HEK293T (cell line): ENCODE data around the gene PITPNM2.

Experiments used
- CTCF ChIA-PET: fragments of 350-600 bp; formaldehyde crosslinking; extraction: SDS; loops from one replicate; lab custom pipeline; 2021; ENCODE audit warnings: antibody characterized with exemption, inconsistent platforms; lab: Yijun Ruan, JAX
- POLR2A ChIA-PET: fragments of 350-600 bp; formaldehyde crosslinking; extraction: SDS; loops from one replicate; lab custom pipeline; 2020; ENCODE audit warnings: antibody characterized with exemption, inconsistent platforms; lab: Yijun Ruan, JAX
- DNase-seq: peaks from one replicate; pipeline ENCODE4 v3.0.0; 2012; ENCODE audit warnings: mixed read lengths; ENCODE audit errors: extremely low spot score
- ARNT ChIP-seq: fragments of 450-650 bp; IDR thresholded peaks from 2 replicates; pipeline ENCODE4 v1.6.1; 2017; ENCODE audit warnings: mild to moderate bottlenecking
- BHLHE40 ChIP-seq: fragments of 450-650 bp; IDR thresholded peaks from 2 replicates; pipeline ENCODE4 v1.6.1; 2016; ENCODE audit warnings: mild to moderate bottlenecking, moderate library complexity, borderline replicate concordance
- CTBP1 ChIP-seq: fragments of 450-650 bp; IDR thresholded peaks from 2 replicates; pipeline ENCODE4 v1.6.1; 2016; ENCODE audit warnings: borderline replicate concordance
- ELF4 ChIP-seq: fragments of 450-650 bp; IDR thresholded peaks from 2 replicates; pipeline ENCODE4 v1.6.1; 2017; ENCODE audit warnings: antibody characterized with exemption
- FOXA1 ChIP-seq: fragments of 450-650 bp; IDR thresholded peaks from 2 replicates; pipeline ENCODE4 v1.6.1; 2016; ENCODE audit warnings: mild to moderate bottlenecking
- FOXK2 ChIP-seq: fragments of 450-650 bp; IDR thresholded peaks from 2 replicates; pipeline ENCODE4 v1.6.1; 2016; ENCODE audit warnings: mild to moderate bottlenecking
- FOXM1 ChIP-seq: fragments of 450-650 bp; IDR thresholded peaks from 2 replicates; pipeline ENCODE4 v1.6.1; 2017; ENCODE audit warnings: mild to moderate bottlenecking, borderline replicate concordance
- HDGF ChIP-seq: fragments of 450-650 bp; IDR thresholded peaks from 2 replicates; pipeline ENCODE4 v1.6.1; 2017; ENCODE audit warnings: antibody characterized with exemption, borderline replicate concordance
- L3MBTL2 ChIP-seq: fragments of 450-650 bp; conservative IDR thresholded peaks from 2 replicates; pipeline ENCODE4 v1.6.1; 2016; ENCODE audit warnings: mild to moderate bottlenecking
- LEF1 ChIP-seq: fragments of 450-650 bp; IDR thresholded peaks from 2 replicates; pipeline ENCODE4 v1.6.1; 2017; ENCODE audit warnings: mild to moderate bottlenecking, borderline replicate concordance
- NFRKB ChIP-seq: fragments of 450-650 bp; IDR thresholded peaks from 2 replicates; pipeline ENCODE4 v1.6.1; 2016; ENCODE audit warnings: mild to moderate bottlenecking, moderate library complexity
- SP1 ChIP-seq: fragments of 450-650 bp; IDR thresholded peaks from 2 replicates; pipeline ENCODE4 v1.6.1; 2017
- SUZ12 ChIP-seq: fragments of 450-650 bp; IDR thresholded peaks from 2 replicates; pipeline ENCODE4 v1.6.1; 2016; ENCODE audit warnings: mild to moderate bottlenecking
- TARDBP ChIP-seq: fragments of 450-650 bp; IDR thresholded peaks from 2 replicates; pipeline ENCODE4 v1.6.1; 2016
- ZNF384 ChIP-seq: fragments of 450-650 bp; IDR thresholded peaks from 2 replicates; pipeline ENCODE4 v1.6.1; 2016
- TF ChIP-seq, protein P1 (sequence below): fragments of 450-650 bp; IDR thresholded peaks from 2 replicates; pipeline ENCODE4 v1.6.1; 2016

Gene PITPNM2

GRCh38 chr12:123153906-123154305 is 3.0 kb upstream of the PITPNM2 start:
- no peak for DNase-seq
- ChIA-PET CTCF (interaction anchor here (0.6 to 1.0 kb wide), 3 partner anchors 13 to 1359 kb away, joined by 3 to 6 read pairs (median 4); no protein-coding TSS in a partner anchor), POLR2A (interaction anchor here (0.6 kb wide), 1 partner anchor 275 kb away, joined by 3 read pairs; no protein-coding TSS in a partner anchor)
- TF ChIP-seq CTBP1 (no peak), NFRKB (no peak), ELF4 (no peak), L3MBTL2 (no peak), FOXM1 (no peak), SUZ12 (no peak), FOXK2 (no peak), HDGF (no peak), FOXA1 (no peak), BHLHE40 (no peak), ZNF384 (no peak), ARNT (no peak), TARDBP (no peak), LEF1 (no peak), SP1 (no peak)
- TF ChIP-seq, protein P1, sequence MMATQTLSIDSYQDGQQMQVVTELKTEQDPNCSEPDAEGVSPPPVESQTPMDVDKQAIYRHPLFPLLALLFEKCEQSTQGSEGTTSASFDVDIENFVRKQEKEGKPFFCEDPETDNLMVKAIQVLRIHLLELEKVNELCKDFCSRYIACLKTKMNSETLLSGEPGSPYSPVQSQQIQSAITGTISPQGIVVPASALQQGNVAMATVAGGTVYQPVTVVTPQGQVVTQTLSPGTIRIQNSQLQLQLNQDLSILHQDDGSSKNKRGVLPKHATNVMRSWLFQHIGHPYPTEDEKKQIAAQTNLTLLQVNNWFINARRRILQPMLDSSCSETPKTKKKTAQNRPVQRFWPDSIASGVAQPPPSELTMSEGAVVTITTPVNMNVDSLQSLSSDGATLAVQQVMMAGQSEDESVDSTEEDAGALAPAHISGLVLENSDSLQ: no peak

DNA sequence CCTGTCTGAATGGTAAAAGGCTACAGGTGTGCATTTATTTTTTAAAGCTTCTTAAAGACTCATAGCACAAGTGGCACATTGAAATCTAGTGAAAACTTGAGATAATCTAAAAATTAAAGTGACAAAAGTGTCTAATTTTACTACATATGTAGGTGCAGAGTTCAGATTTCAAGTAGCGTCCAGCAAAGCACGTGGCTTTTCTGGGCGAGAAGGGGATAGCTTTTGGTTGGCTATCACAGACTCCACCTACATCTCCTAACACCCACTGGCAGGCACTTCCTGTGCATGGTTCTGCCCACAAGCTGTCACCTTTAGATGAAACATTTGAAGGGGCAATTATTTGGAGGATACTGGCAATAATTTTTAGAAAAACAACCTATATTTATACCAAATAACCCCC is 1.9 kb upstream of the PITPNM2 start:
- DNase-seq: no peak
- ChIA-PET POLR2A (interaction anchor here (3.0 kb wide), 1 partner anchor 80 kb away, joined by 16 read pairs; the partner anchor contains the start of genes MPHOSPH9 and MTRFR), CTCF (no interaction called here)
- TF ChIP-seq SUZ12 (no peak), FOXM1 (no peak), LEF1 (no peak), ZNF384 (no peak), NFRKB (no peak), ARNT (no peak), FOXK2 (no peak), ELF4 (no peak), BHLHE40 (no peak), CTBP1 (no peak), L3MBTL2 (no peak)
- TF ChIP-seq, protein P1: no peak

DNA sequence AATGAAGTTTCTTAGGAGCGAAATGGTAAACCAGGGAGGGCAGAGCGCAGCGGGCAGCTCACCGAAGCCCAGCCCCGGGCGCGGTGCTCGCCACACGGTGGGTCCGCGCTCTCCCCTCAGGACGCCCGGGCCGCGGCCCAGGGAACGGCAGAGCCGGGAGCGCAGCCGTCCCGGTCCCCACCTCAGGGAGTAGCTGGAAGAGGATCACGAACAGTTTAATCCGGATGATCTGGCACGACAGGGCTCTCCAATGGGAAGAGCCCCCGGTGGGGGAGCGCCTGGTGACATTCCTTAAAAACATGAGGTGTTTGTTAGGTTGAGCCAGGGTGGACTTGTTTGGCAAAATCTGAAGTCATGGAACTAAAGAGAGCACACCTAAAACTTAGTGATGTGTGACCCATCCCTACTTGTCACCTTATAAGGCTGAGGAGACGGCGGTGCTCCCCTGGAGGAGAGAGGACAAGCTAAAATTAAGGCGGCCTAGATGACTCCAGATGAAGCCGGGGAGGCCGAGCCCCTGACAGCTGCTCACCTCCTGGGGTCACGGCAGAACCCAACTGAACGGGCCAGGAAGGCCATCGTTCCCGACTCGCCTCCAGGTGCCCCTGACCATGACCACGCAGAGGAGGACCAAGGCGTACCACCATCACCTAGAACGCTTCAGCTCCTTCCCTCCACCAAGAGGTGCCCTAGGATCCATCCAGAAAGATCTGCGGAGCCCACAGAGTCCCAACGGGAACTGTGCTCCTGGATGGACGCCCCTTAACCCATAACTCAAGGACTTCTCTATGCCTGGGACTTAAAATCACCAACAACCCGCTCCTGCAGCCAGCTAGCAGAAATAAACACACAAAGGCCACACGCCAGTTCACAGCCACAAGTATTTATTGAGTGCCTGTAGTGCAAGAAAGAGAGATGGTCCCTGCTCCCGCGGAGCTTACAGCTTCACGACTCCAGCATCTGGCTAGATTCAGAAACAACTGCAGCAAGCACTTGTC is 866 bp upstream of the PITPNM2 start:
- POLR2A ChIA-PET: interaction anchor here (1.2 to 3.0 kb wide), 2 partner anchors 11 to 81 kb away, joined by 3 to 16 read pairs; partner anchors contain the start of genes MPHOSPH9 and MTRFR
- no peak for DNase-seq

GRCh38 chr12:123150275-123150743 is 581 bp downstream of the PITPNM2 start:
- DNase-seq: peak; percentile 56
- TF ChIP-seq L3MBTL2: no peak
- POLR2A ChIA-PET: interaction anchor here (3.0 kb wide), 1 partner anchor 83 kb away, joined by 16 read pairs; the partner anchor contains the start of genes MPHOSPH9 and MTRFR
- CTCF ChIA-PET: no interaction called here

More for the DNA sequence above, 866 bp upstream of the PITPNM2 start:
- TF ChIP-seq TARDBP: no peak
- TF ChIP-seq SP1: no peak
- TF ChIP-seq FOXM1: no peak
- TF ChIP-seq SUZ12: no peak
- no peak for TF ChIP-seq CTBP1
- no peak for TF ChIP-seq L3MBTL2
- TF ChIP-seq, protein P1: no peak
- no peak for TF ChIP-seq ZNF384
- TF ChIP-seq ARNT: no peak
- no peak for TF ChIP-seq FOXA1
- no peak for TF ChIP-seq LEF1
- TF ChIP-seq ELF4: no peak
- TF ChIP-seq HDGF: no peak
- TF ChIP-seq BHLHE40: no peak
- TF ChIP-seq NFRKB: no peak
- no peak for TF ChIP-seq FOXK2
- CTCF ChIA-PET: no interaction called here

GRCh38 chr12:123149501-123150274 is 1.2 kb downstream of the PITPNM2 start:
- POLR2A ChIA-PET: interaction anchor here (1.4 kb wide), 1 partner anchor 83 kb away, joined by 3 read pairs; no protein-coding TSS in a partner anchor

More at GRCh38 chr12:123149501-123150274, 1.2 kb downstream of the PITPNM2 start:
- CTCF ChIA-PET: interaction anchor here (0.6 kb wide), 1 partner anchor 65 kb away, joined by 3 read pairs; no protein-coding TSS in a partner anchor
- no peak for DNase-seq
- TF ChIP-seq TARDBP (no peak), SP1 (no peak), SUZ12 (no peak), FOXM1 (no peak), ELF4 (no peak), FOXA1 (no peak), BHLHE40 (no peak), ZNF384 (no peak), NFRKB (no peak), L3MBTL2 (no peak), CTBP1 (no peak), FOXK2 (no peak), LEF1 (no peak), HDGF (no peak), ARNT (no peak)
- TF ChIP-seq, protein P1: no peak
